Activated CD8-positive, alpha-beta T cell treated with anti-CD3 and anti-CD28 coated beads for 36 hours (primary cell): ENCODE measurements around the gene CDK1. TPM values are rescaled to one million over a fixed set of nuclear protein-coding genes. Genes with fewer than 3 reads are reported as not detected.

Source experiments
- ATAC-seq: fragments of 200-7000 bp; cut with Tn5 transposase; one replicate; pipeline ENCODE4 v1.10.0; 2021; ENCODE audit warnings: mild to moderate bottlenecking, moderate library complexity
- CTCF ChIA-PET: fragments of 350-600 bp; sonication (Branson Sonifier 250); formaldehyde crosslinking; loops from one replicate; lab custom pipeline; 2021; ENCODE audit warnings: antibody characterized with exemption; lab: Charles Lee
- POLR2A ChIA-PET: fragments of 350-600 bp; sonication (Branson Sonifier 250); formaldehyde crosslinking; loops from one replicate; lab custom pipeline; 2021; ENCODE audit warnings: antibody characterized with exemption; lab: Charles Lee
- DNase-seq: peaks from one replicate; pipeline ENCODE4 v3.0.0-alpha.2; 2020
- H3K27ac Mint-ChIP-seq: one replicate; pipeline ENCODE4 v1.8.0; 2021; ENCODE audit warnings: mild to moderate bottlenecking, mixed read lengths
- H3K27me3 Mint-ChIP-seq: one replicate; pipeline ENCODE4 v1.8.0; 2021; ENCODE audit warnings: mixed read lengths
- H3K36me3 Mint-ChIP-seq: one replicate; pipeline ENCODE4 v1.8.0; 2021; ENCODE audit warnings: low read depth, mixed read lengths
- H3K4me1 Mint-ChIP-seq: one replicate; pipeline ENCODE4 v1.8.0; 2021; ENCODE audit warnings: low read depth, mixed read lengths
- H3K4me3 Mint-ChIP-seq: one replicate; pipeline ENCODE4 v1.8.0; 2021; ENCODE audit warnings: mild to moderate bottlenecking, moderate library complexity, mixed read lengths
- H3K9me3 Mint-ChIP-seq: one replicate; pipeline ENCODE4 v1.8.0; 2021; ENCODE audit warnings: mixed read lengths
- CTCF ChIP-seq: fragments of 200-600 bp; IDR thresholded peaks from one replicate; pipeline ENCODE4 v1.8.0; 2022; ENCODE audit warnings: antibody characterized with exemption, mild to moderate bottlenecking
- intact Hi-C: fragments of 100-400 bp; cut with micrococcal nuclease; formaldehyde crosslinking; loops from one replicate; pipeline ENCODE4 v1.10.0; 2022
- total RNA-seq, 2 experiments: library from RNA; stranded (reverse); gene quantifications; one replicate each; pipeline ENCODE4 v1.2.3, GENCODE V29; 2021

The CDK1 gene
- total RNA-seq, 2 experiments from 2014 or later: 108 to 112 TPM

GRCh38 chr10:60753152-60753551 lies 25.1 kb upstream of the CDK1 start:
- ChIA-PET CTCF (no interaction called here), POLR2A (no interaction called here)
- Mint-ChIP-seq H3K36me3 (no peaks in the 10 kb centered on the region), H3K9me3 (no peaks in the 10 kb centered on the region), H3K4me1 (no peaks in the 10 kb centered on the region), H3K27me3 (peaks cover 14% of the 10 kb centered on the region), H3K27ac (no peak overlapping the region), H3K4me3 (no peak overlapping the region)
- TF ChIP-seq CTCF: no peak
- no peak for DNase-seq
- intact Hi-C loops: no loop called here
- ATAC-seq: no peak

DNA sequence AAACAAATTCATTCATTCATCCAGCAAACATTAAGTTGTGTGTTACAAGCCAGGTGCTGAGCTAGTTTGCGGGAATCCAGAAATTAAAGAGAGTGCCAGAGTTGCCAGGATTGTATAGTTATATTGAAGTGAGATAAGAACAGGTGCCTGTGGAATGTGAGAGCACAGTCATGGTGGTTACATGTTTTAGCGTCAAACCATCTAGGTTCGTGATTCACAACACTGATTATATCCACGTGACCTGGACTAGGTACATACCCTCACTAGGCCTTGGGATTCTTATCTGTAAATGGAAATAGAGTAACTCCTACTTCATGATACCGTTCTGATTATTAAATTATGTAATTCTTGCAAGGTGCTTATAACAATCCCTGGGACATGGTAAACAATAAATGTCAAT lies 24.5 kb upstream of the CDK1 start:
- no peak overlapping the region for H3K27ac Mint-ChIP-seq
- DNase-seq (no peak), ATAC-seq (no peak)
- H3K4me3 Mint-ChIP-seq: no peak overlapping the region
- TF ChIP-seq CTCF: no peak
- CTCF ChIA-PET: no interaction called here
- H3K36me3 Mint-ChIP-seq: no peaks in the 10 kb centered on the region
- H3K9me3 Mint-ChIP-seq: no peaks in the 10 kb centered on the region
- intact Hi-C loops: no loop called here
- peaks cover 11% of the 10 kb centered on the region for H3K27me3 Mint-ChIP-seq
- POLR2A ChIA-PET: interaction anchor here (0.6 kb wide), 1 partner anchor 370 kb away, joined by 3 read pairs; no protein-coding TSS in a partner anchor
- H3K4me1 Mint-ChIP-seq: no peaks in the 10 kb centered on the region

- H3K36me3 Mint-ChIP-seq: no peaks in the 10 kb centered on the region
- no peaks in the 10 kb centered on the region for H3K9me3 Mint-ChIP-seq
- H3K27ac Mint-ChIP-seq: no peak overlapping the region
- H3K27me3 Mint-ChIP-seq: peaks cover 9% of the 10 kb centered on the region
- intact Hi-C loops: no loop called here
- no peak for TF ChIP-seq CTCF
- CTCF ChIA-PET: interaction anchor here (1.4 kb wide), 1 partner anchor 12 kb away, joined by 4 read pairs; no protein-coding TSS in a partner anchor
- no peak for ATAC-seq
- POLR2A ChIA-PET: no interaction called here
- no peak for DNase-seq
- H3K4me1 Mint-ChIP-seq: no peaks in the 10 kb centered on the region
- H3K4me3 Mint-ChIP-seq: no peak overlapping the region
These were observed 20.8 kb upstream of the CDK1 start for GRCh38 chr10:60757420-60757895.

GRCh38 chr10:60759181-60759580 lies 19.1 kb upstream of the CDK1 start:
- Mint-ChIP-seq H3K27me3 (peaks cover 4% of the 10 kb centered on the region), H3K4me3 (no peak overlapping the region), H3K9me3 (no peaks in the 10 kb centered on the region), H3K36me3 (no peaks in the 10 kb centered on the region), H3K27ac (no peak overlapping the region), H3K4me1 (no peaks in the 10 kb centered on the region)
- TF ChIP-seq CTCF: no peak
- intact Hi-C loops: no loop called here
- DNase-seq: no peak
- CTCF ChIA-PET: no interaction called here
- POLR2A ChIA-PET: no interaction called here
- no peak for ATAC-seq

GRCh38 chr10:60760711-60761210 lies 17.5 kb upstream of the CDK1 start:
- no peaks in the 10 kb centered on the region for H3K9me3 Mint-ChIP-seq
- DNase-seq (no peak), ATAC-seq (no peak)
- H3K36me3 Mint-ChIP-seq: no peaks in the 10 kb centered on the region
- intact Hi-C loops: no loop called here
- H3K27me3 Mint-ChIP-seq: peaks cover 5% of the 10 kb centered on the region
- CTCF ChIA-PET: no interaction called here
- no peak overlapping the region for H3K4me3 Mint-ChIP-seq
- no peak for TF ChIP-seq CTCF
- no peaks in the 10 kb centered on the region for H3K4me1 Mint-ChIP-seq
- POLR2A ChIA-PET: interaction anchor here (0.6 to 1.0 kb wide), 2 partner anchors 28 to 889 kb away, joined by 3 to 4 read pairs; no protein-coding TSS in a partner anchor
- H3K27ac Mint-ChIP-seq: no peak overlapping the region
